NT2/D1 (cell line): Measurements from ENCODE around the gene GALNT1.

ENCODE experiments used
- DNase-seq: peaks from one replicate; pipeline ENCODE4 v3.0.0-alpha.2; 2011; ENCODE audit warnings: low read depth, low spot score
- H3K27me3 ChIP-seq: 2 replicates; pipeline ENCODE4 v1.6.0; 2011; ENCODE audit warnings: mild to moderate bottlenecking; ENCODE audit not compliant: insufficient read length, insufficient read depth
- H3K36me3 ChIP-seq: 2 replicates; pipeline ENCODE4 v1.6.1; 2011; ENCODE audit warnings: mild to moderate bottlenecking, low read length, mixed read lengths; ENCODE audit not compliant: insufficient read depth, insufficient read length
- H3K4me1 ChIP-seq: 2 replicates; pipeline ENCODE4 v1.5.1; 2011; ENCODE audit not compliant: insufficient read depth, insufficient read length
- H3K4me3 ChIP-seq: 2 replicates; pipeline ENCODE4 v1.5.1; 2011; ENCODE audit warnings: low read depth; ENCODE audit not compliant: insufficient read length
- H3K9ac ChIP-seq: 2 replicates; pipeline ENCODE4 v1.6.0; 2011; ENCODE audit warnings: low read depth; ENCODE audit not compliant: insufficient read length
- H3K9me3 ChIP-seq: 2 replicates; pipeline ENCODE4 v1.5.1; 2011; ENCODE audit warnings: mild to moderate bottlenecking, low read length; ENCODE audit not compliant: insufficient read depth
- SUZ12 ChIP-seq: IDR thresholded peaks from 2 replicates; pipeline ENCODE4 v1.6.1; 2011; ENCODE audit not compliant: insufficient read length, insufficient read depth; ENCODE audit errors: extremely low read depth
- YY1 ChIP-seq: IDR thresholded peaks from 2 replicates; pipeline ENCODE4 v1.6.1; 2011; ENCODE audit not compliant: insufficient read length, insufficient read depth
- ZNF274 ChIP-seq: IDR thresholded peaks from 2 replicates; pipeline ENCODE4 v1.6.1; 2011; ENCODE audit warnings: mild to moderate bottlenecking, low read depth, low read length

Gene GALNT1

DNA sequence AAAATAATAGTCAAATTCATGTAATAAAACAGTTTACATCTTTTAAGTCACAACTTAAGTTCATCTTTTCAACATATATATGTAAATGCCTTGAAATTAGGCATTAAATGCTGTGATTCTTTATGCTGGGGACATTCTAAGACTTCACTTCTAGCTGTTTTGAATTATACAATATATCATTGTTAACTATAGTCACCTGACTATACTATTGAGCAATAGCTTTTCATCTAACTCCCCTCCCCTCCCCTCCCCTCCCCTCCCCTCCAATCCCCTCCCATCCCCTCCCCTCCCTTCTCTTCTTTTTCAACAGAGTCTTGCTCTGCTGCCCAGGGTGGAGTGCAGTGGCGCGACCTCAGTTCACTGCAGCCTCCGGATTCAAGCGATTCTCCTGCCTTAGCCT is 16.2 kb downstream of the GALNT1 start:
- H3K4me3 ChIP-seq, result no peak overlapping the region
- H3K9me3 ChIP-seq, result peaks cover 15% of the 10 kb centered on the region
- DNase-seq, result no peak
- no peaks in the 10 kb centered on the region for H3K4me1 ChIP-seq
- TF ChIP-seq SUZ12 (no peak), ZNF274 (no peak), YY1 (no peak)
- no peaks in the 10 kb centered on the region for H3K27me3 ChIP-seq
- H3K36me3 ChIP-seq, result no peaks in the 10 kb centered on the region
- no peak overlapping the region for H3K9ac ChIP-seq

DNA sequence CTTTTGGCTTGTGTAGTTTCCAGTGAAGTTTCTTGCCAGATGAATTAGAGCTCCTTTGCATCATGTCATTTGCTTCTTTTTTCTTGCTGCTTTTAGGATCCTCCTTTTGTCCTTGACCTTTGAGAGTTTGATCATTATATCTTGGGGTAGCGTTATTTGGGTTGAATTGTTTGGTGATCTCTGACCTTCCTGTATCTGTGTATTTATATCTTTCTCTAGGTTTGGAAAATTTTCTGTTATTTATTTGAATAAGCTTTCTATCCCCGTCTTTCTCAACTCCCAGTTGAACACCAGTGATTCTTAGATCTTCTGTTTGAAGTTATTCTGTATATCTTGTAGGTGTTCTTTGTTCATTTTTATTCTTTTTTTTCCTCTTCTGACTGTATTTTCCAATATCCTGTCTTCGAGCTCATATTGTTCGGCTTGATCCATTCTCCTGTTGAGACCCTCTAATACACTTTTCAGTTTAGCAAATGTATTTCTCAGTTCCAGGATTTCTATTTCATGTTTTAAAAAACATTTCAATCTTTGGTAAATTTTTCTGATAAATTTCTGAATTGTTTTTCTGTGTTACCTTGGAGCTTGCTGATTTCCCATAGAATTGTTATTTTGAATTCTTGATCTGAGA is 20.8 kb downstream of the GALNT1 start:
- TF ChIP-seq YY1 (no peak), SUZ12 (no peak), ZNF274 (no peak)
- H3K27me3 ChIP-seq, result no peaks in the 10 kb centered on the region
- H3K4me1 ChIP-seq, result no peaks in the 10 kb centered on the region
- no peaks in the 10 kb centered on the region for H3K36me3 ChIP-seq
- H3K9ac ChIP-seq, result no peak overlapping the region
- no peak overlapping the region for H3K4me3 ChIP-seq
- H3K9me3 ChIP-seq, result peaks cover 15% of the 10 kb centered on the region
- DNase-seq, result no peak

DNA sequence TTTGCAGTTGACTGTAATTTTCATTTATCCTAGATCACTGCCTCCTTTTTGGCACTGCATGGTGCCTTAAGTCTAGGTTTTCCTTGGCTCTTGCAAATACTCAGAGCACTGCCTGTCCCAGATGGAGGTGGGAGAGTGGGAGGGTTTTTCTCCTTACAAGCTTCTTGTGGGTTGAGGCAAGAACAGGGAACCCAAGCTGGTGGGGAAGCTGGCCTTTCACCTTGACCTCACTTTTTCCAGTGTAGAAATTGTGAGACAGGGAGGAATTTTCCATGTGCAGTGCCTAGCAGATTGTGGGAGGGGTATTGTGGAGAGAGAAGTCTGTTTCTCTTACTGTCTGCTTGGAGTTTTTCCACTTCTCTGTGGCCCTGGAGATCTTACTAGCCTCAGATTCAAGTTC is 21.5 kb downstream of the GALNT1 start:
- TF ChIP-seq ZNF274, result no peak
- H3K27me3 ChIP-seq, result no peaks in the 10 kb centered on the region
- no peaks in the 10 kb centered on the region for H3K36me3 ChIP-seq
- H3K9me3 ChIP-seq, result peaks cover 15% of the 10 kb centered on the region
- H3K9ac ChIP-seq, result no peak overlapping the region
- H3K4me1 ChIP-seq, result no peaks in the 10 kb centered on the region
- no peak overlapping the region for H3K4me3 ChIP-seq
- DNase-seq, result no peak

DNA sequence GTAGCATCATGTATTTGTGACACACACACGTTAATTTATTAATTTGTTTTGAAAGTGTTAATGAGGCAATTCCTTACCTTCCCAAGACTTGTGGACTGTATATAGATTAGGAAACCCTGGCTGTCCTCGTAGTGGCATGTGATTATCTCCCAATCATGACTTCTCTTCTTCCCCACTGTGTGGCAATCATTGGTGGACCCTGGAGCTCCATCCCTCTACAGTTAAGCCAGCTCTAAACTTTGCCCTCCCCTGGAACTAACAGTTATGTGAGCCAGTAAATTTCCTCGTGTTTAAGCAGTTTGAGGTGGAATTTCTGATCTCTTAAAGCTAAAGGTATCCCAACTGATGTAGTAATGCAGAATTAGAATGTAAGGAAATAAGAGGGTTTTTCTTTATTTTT is 22.0 kb downstream of the GALNT1 start:
- H3K9ac ChIP-seq, result no peak overlapping the region
- H3K9me3 ChIP-seq, result peaks cover 15% of the 10 kb centered on the region
- H3K36me3 ChIP-seq, result no peaks in the 10 kb centered on the region
- no peak for DNase-seq
- TF ChIP-seq SUZ12, result no peak
- no peak for TF ChIP-seq ZNF274
- no peaks in the 10 kb centered on the region for H3K4me1 ChIP-seq
- no peaks in the 10 kb centered on the region for H3K27me3 ChIP-seq
- no peak overlapping the region for H3K4me3 ChIP-seq

DNA sequence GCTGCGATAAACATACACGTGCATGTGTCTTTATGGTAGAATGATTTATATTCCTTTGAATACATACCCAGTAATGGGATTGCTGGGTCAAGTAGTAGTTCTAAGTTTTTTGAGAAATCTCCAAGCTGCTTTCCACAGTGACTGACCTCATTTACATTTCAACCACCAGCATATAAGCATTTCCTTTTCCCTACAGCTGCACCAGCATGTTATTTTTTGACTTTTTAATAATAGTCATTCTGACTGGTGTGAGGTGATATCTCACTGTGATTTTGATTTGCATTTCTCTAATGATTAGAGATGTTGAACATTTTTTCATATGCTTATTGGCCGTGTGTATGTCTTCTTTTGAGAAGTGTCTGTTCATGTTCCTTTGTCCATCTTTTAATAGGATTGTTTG is 22.8 kb downstream of the GALNT1 start:
- DNase-seq, result no peak
- Histone ChIP-seq H3K27me3 (no peaks in the 10 kb centered on the region), H3K4me3 (no peak overlapping the region), H3K9me3 (peaks cover 15% of the 10 kb centered on the region), H3K9ac (no peak overlapping the region), H3K36me3 (no peaks in the 10 kb centered on the region), H3K4me1 (no peaks in the 10 kb centered on the region)
- TF ChIP-seq SUZ12 (no peak), ZNF274 (no peak)

DNA sequence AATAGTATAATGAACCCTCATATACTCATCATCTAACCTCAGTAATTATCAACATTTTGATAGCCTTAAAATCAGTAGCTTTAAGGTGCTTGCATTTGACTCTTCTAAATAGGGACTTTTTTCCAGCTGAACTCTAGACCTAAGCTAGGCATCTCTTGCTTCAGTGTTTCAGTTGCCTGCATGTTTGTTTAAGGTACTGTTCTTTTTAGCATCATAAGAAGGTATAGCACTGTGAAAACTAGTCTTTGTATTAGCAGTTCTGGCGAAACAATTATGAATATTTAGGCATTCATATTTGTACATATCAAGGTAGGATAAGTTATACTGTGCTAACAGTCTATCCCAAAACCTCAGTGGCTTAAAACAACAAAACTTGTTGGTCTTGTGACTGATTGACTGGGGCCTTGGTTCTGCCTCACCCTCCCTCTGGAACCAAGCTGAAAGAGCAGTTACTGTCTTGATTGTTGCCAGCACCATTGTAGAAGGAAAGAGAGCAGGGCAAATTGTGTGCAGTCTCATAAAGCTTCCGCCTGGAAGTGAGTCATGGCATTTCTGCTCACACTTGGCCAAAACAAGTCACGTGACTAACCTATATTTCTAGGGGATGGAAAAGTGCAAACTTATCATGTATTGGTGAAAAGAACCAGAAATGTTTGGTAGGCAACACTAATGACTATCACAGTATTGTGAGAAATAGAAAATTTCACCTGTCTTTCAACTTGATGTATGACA is 24.3 kb downstream of the GALNT1 start:
- Histone ChIP-seq H3K9me3 (peaks cover 15% of the 10 kb centered on the region), H3K36me3 (no peaks in the 10 kb centered on the region)
- no peak for DNase-seq

DNA sequence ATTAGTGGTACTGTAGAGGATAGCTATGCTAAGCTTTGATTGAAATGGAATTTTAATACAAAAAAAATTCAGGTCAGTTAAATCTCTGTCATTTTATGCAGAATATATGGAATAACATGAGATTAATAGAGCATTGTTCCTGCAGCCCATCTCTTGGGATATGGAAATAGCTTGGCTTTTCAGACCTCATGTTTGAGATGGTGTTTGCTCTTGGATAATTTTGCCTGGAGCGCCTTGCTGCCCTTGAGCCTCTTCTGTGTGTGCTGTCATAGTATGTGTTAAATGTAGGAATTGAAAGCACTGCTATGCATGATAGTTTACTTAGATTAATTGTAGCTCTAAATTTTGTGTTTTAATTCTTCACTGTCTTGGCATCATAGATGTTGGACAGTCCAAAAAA is 27.7 kb downstream of the GALNT1 start:
- no peak for DNase-seq
- TF ChIP-seq SUZ12 (no peak), ZNF274 (no peak)
- no peaks in the 10 kb centered on the region for H3K4me1 ChIP-seq

More for the DNA sequence above, 24.3 kb downstream of the GALNT1 start:
- Histone ChIP-seq H3K4me1 (no peaks in the 10 kb centered on the region), H3K27me3 (no peaks in the 10 kb centered on the region), H3K9ac (no peak overlapping the region), H3K4me3 (no peak overlapping the region)
- TF ChIP-seq YY1, result no peak
- no peak for TF ChIP-seq SUZ12
- no peak for TF ChIP-seq ZNF274

DNA sequence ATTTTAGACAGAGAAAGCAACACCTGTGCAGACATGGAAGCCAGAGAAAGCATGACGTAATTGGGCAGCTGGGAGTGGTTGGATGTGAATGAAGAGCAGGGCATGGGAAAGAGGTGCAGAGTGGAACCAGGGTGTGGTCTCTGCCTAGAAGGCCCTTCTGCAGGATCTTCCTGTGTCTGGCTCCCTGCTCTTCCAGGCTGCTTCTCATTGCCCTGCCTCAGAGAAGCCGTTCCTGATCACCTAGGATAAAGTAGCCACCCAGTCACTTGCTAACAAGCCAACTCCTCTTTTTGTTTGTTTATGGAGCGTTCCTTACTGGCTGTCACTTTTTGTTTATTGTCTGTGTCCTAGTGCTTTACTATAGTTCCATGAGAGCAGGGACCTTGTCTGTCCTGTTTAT is 28.5 kb downstream of the GALNT1 start:
- H3K27me3 ChIP-seq, result no peaks in the 10 kb centered on the region
- H3K4me3 ChIP-seq, result no peak overlapping the region
- TF ChIP-seq YY1 (no peak), SUZ12 (no peak), ZNF274 (no peak)
- no peaks in the 10 kb centered on the region for H3K36me3 ChIP-seq
- H3K4me1 ChIP-seq, result no peaks in the 10 kb centered on the region
- no peak overlapping the region for H3K9ac ChIP-seq
- no peaks in the 10 kb centered on the region for H3K9me3 ChIP-seq
- no peak for DNase-seq

More for the DNA sequence above, 27.7 kb downstream of the GALNT1 start:
- H3K9ac ChIP-seq, result no peak overlapping the region
- H3K36me3 ChIP-seq, result no peaks in the 10 kb centered on the region
- no peaks in the 10 kb centered on the region for H3K9me3 ChIP-seq
- no peaks in the 10 kb centered on the region for H3K27me3 ChIP-seq
- H3K4me3 ChIP-seq, result no peak overlapping the region
